Endothelial cell of umbilical vein (primary cell): ENCODE measurements around the gene COPE. TPM values are rescaled to one million over a fixed set of nuclear protein-coding genes. Genes with fewer than 3 reads are reported as not detected.

Source experiments
- BruUV-seq: library from RNA; stranded (reverse); fragments of 400-500 nt; replicated peaks from 2 replicates; lab custom pipeline; 2021; lab: Mats Ljungman, UMichigan
- CTCF ChIA-PET: fragments of 300-600, 350-600 bp; sonication (Branson Sonifier 250); formaldehyde crosslinking; loops from one replicate; lab custom pipeline; 2021; ENCODE audit warnings: antibody characterized with exemption, inconsistent platforms; lab: Charles Lee
- POLR2A ChIA-PET: fragments of 300-600, 350-600 bp; sonication (Branson Sonifier 250); formaldehyde crosslinking; loops from one replicate; lab custom pipeline; 2021; ENCODE audit warnings: antibody characterized with exemption, inconsistent platforms; lab: Charles Lee
- DNase-seq: peaks from one replicate; pipeline ENCODE4 v3.0.0-alpha.2; 2011; ENCODE audit warnings: low read depth, low spot score
- FAIRE-seq: peaks from 2 replicates; lab custom pipeline; 2011; peaks lifted over from hg19 to GRCh38; lab: Jason Lieb, UNC
- H2AFZ ChIP-seq: 2 replicates; pipeline ENCODE4 v1.6.0; 2012; ENCODE audit warnings: low read depth, low read length, control low read depth, inconsistent platforms
- H3K27ac ChIP-seq: 2 replicates; pipeline ENCODE4 v1.5.1; 2011; ENCODE audit warnings: low read depth, mild to moderate bottlenecking, control low read depth, low read length, moderate library complexity; ENCODE audit not compliant: insufficient read depth
- H3K27me3 ChIP-seq, 2 experiments: 2 replicates each; pipeline versions ENCODE4 v1.6.0 to v1.6.1; 2011; ENCODE audit warnings: low read length in 2 of 2, mixed read lengths in 1 of 2; ENCODE audit not compliant: control insufficient read depth in 2 of 2, insufficient read depth in 2 of 2
- H3K36me3 ChIP-seq, 2 experiments: 2 replicates in 1 of 2; 3 replicates in 1 of 2; pipeline ENCODE4 v1.5.1; 2011; ENCODE audit warnings: low read length in 2 of 2, mild to moderate bottlenecking in 1 of 2, moderate library complexity in 1 of 2; ENCODE audit not compliant: control insufficient read depth in 2 of 2, insufficient read depth in 2 of 2; ENCODE audit errors: extremely low read depth in 1 of 2
- H3K4me1 ChIP-seq: 3 replicates; pipeline ENCODE4 v1.5.1; 2011; ENCODE audit warnings: mild to moderate bottlenecking, low read length; ENCODE audit not compliant: control insufficient read depth, insufficient read depth; ENCODE audit errors: extremely low read depth
- H3K4me2 ChIP-seq: 2 replicates; pipeline ENCODE4 v1.6.1; 2011; ENCODE audit warnings: low read length, control low read depth, mixed read lengths; ENCODE audit not compliant: insufficient read depth
- H3K4me3 ChIP-seq, 3 experiments: fragments of 200-600 bp in 1 of 3; sonication (generic), shearing (Covaris generic) in 1 of 3; replicated peaks in 1 of 3; 2 replicates each; pipeline ENCODE4 v1.5.1; 2011 to 2016; ENCODE audit warnings: control low read depth in 3 of 3, low read length in 3 of 3, mild to moderate bottlenecking in 2 of 3, inconsistent platforms in 1 of 3, low read depth in 1 of 3, moderate library complexity in 1 of 3; ENCODE audit not compliant: insufficient read depth in 1 of 3
- H3K79me2 ChIP-seq: 2 replicates; pipeline ENCODE4 v1.6.0; 2012; ENCODE audit warnings: low read length, inconsistent platforms; ENCODE audit not compliant: control insufficient read depth, insufficient read depth
- H3K9ac ChIP-seq: replicated peaks from 2 replicates; pipeline ENCODE3; 2011; ENCODE audit warnings: low read length, control low read depth; ENCODE audit not compliant: insufficient read depth; ENCODE audit errors: extremely low read depth
- H3K9me1 ChIP-seq: replicated peaks from 3 replicates; pipeline ENCODE4 v1.6.0; 2011; ENCODE audit warnings: mild to moderate bottlenecking, low read length; ENCODE audit not compliant: control insufficient read depth, insufficient read depth; ENCODE audit errors: extremely low read depth
- H3K9me3 ChIP-seq: replicated peaks from 2 replicates; pipeline ENCODE4 v1.5.1; 2012; ENCODE audit warnings: low read length, inconsistent platforms; ENCODE audit not compliant: control insufficient read depth, insufficient read depth
- H4K20me1 ChIP-seq: replicated peaks from 2 replicates; pipeline ENCODE3; 2011; ENCODE audit warnings: mild to moderate bottlenecking, low read length; ENCODE audit not compliant: control insufficient read depth, insufficient read depth; ENCODE audit errors: extremely low read depth
- CTCF ChIP-seq, 2 donors: IDR thresholded peaks; 1 replicate in 1 of 2; 2 replicates in 1 of 2; pipeline ENCODE4 v1.5.1; 2011; ENCODE audit warnings: low read length in 2 of 2, mild to moderate bottlenecking in 2 of 2, moderate library complexity in 2 of 2, control low read depth in 1 of 2, inconsistent platforms in 1 of 2, low read depth in 1 of 2; ENCODE audit not compliant: insufficient read depth in 1 of 2; ENCODE audit errors: extremely low read depth in 1 of 2
- EZH2 ChIP-seq: IDR thresholded peaks from 2 replicates; pipeline ENCODE4 v1.6.1; 2012; ENCODE audit warnings: borderline replicate concordance, low read depth, mild to moderate bottlenecking, moderate library complexity, low read length, inconsistent platforms; ENCODE audit not compliant: severe bottlenecking
- FOS ChIP-seq: IDR thresholded peaks from 2 replicates; pipeline ENCODE4 v1.6.1; 2011; ENCODE audit warnings: mild to moderate bottlenecking, low read length, moderate library complexity, borderline replicate concordance; ENCODE audit not compliant: insufficient read depth
- GATA2 ChIP-seq: IDR thresholded peaks from 2 replicates; pipeline ENCODE4 v1.7.0; 2011; ENCODE audit warnings: low read depth, mild to moderate bottlenecking, moderate library complexity, mixed read lengths, low read length; ENCODE audit not compliant: insufficient read length, insufficient read depth
- JUN ChIP-seq: IDR thresholded peaks from 2 replicates; pipeline ENCODE4 v1.6.1; 2011; ENCODE audit warnings: borderline replicate concordance, low read depth; ENCODE audit not compliant: insufficient read length, insufficient read depth
- MAX ChIP-seq: IDR thresholded peaks from 2 replicates; pipeline ENCODE4 v1.6.1; 2011; ENCODE audit not compliant: insufficient read depth, insufficient read length
- MYC ChIP-seq: IDR thresholded peaks from one replicate; pipeline ENCODE4 v1.6.1; 2011; ENCODE audit warnings: mild to moderate bottlenecking, low read depth, low read length
- POLR2A ChIP-seq: IDR thresholded peaks from 2 replicates; pipeline ENCODE4 v1.6.1; 2012; ENCODE audit warnings: low read depth, mild to moderate bottlenecking, control low read depth, low read length
- POLR2AphosphoS5 ChIP-seq: IDR thresholded peaks from 2 replicates; pipeline ENCODE4 v1.6.1; 2012; ENCODE audit warnings: low read depth, mild to moderate bottlenecking, control low read depth, low read length, moderate library complexity; ENCODE audit not compliant: insufficient read depth
- dilution Hi-C: fragments of 300-500 bp; cut with MboI; formaldehyde crosslinking; loops from one replicate; pipeline ENCODE4 v1.15.0; 2019; ENCODE audit warnings: low sequenced_read_pairs; ENCODE audit not compliant: extremely low pct_ligation_motif_present
- intact Hi-C: fragments of 100-400 bp; cut with micrococcal nuclease; formaldehyde crosslinking; loops from one replicate; pipeline ENCODE4 v1.10.0; 2022
- polyA plus RNA-seq, 4 experiments: library from polyadenylated mRNA; depleted of rRNA in 3 of 4; stranded (reverse) in 3 of 4; unstranded in 1 of 4; fragments of >200 nt; gene quantifications; 2 replicates each; pipeline versions ENCODE4 v1.2.1 to v1.2.3, GENCODE V29; 2011 to 2012; ENCODE audit warnings: missing spikeins in 1 of 4
- total RNA-seq: library from RNA; stranded (reverse); gene quantifications from 2 replicates; pipeline ENCODE4 v1.2.3, GENCODE V29; 2021

COPE gene
- total and polyA plus RNA-seq, 2 donors (not counting 3 experiments of a cell fraction or from before 2014, with no cell fraction given), result 252 to 407 TPM

- TF ChIP-seq JUN (no peak), GATA2 (no peak), FOS (no peak), POLR2A (no peak), CTCF (IDR thresholded peaks at IDR 0.05; ENCODE audit: extremely low read depth in 1 of 2, insufficient read depth in 1 of 2, low read depth in 1 of 2, low read length in 2 of 2) (no peak), MAX (no peak), MYC (no peak), POLR2AphosphoS5 (no peak), EZH2 (no peak)
- BruUV-seq, result no TSS peak
- H2AFZ ChIP-seq, result no peak overlapping the region
- no peaks in the 10 kb centered on the region for H3K9me1 ChIP-seq
- H3K9me3 ChIP-seq, result no peaks in the 10 kb centered on the region
- no peaks in the 10 kb centered on the region for H3K4me1 ChIP-seq
- DNase-seq (no peak), FAIRE-seq (no peak)
- H3K4me2 ChIP-seq, result no peak overlapping the region
- intact Hi-C loops (no loop called here), dilution Hi-C loops (no loop called here)
- no peaks in the 10 kb centered on the region for H3K79me2 ChIP-seq
- peaks cover 0 to 31% of the 10 kb centered on the region in 2 experiments for H3K36me3 ChIP-seq
- ChIA-PET POLR2A (no interaction called here), CTCF (no interaction called here)
- no peak overlapping the region for H3K27ac ChIP-seq
- no peak overlapping the region for H3K4me3 ChIP-seq
- no peak overlapping the region for H3K9ac ChIP-seq
- H4K20me1 ChIP-seq, result no peaks in the 10 kb centered on the region
- no peaks in the 10 kb centered on the region for H3K27me3 ChIP-seq
Observed at GRCh38 chr19:18900700-18901481, 18.3 kb downstream of the COPE start.
